GM19351 (cell line): ENCODE measurements around the gene TMEM143.
"Not testable (repeated sequence)": the region's sequence is repeated elsewhere in the genome, so short reads cannot be mapped to it uniquely, and the experiment has no call there.

ENCODE experiments used
- ATAC-seq: cut with Tn5 transposase; IDR thresholded peaks from one replicate; pipeline ENCODE4 v1.9.1; 2021; ENCODE audit warnings: mild to moderate bottlenecking, moderate library complexity; ENCODE audit not compliant: unreplicated experiment

TMEM143 gene

DNA sequence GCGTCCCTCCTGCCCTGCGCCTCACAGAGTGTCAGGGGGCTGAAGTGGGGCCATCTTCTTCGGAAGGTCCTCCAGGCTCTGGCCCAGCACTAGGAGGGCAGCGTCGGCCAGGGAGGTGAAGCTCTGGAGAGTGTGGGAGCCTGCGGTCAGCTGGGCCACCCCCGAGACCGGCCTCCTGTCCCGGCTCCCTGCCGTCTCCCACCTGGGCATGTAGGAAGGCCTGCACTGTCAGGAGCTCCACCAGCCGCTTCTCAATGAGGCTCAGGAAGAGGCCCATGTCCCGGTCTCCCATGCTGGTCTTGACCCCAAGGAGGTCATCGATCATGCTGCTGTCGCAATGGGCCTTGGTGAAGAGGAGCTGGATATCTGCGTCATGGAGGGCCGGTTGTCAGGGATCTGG, 65.8 kb downstream of the TMEM143 start:
- no peak for ATAC-seq

DNA sequence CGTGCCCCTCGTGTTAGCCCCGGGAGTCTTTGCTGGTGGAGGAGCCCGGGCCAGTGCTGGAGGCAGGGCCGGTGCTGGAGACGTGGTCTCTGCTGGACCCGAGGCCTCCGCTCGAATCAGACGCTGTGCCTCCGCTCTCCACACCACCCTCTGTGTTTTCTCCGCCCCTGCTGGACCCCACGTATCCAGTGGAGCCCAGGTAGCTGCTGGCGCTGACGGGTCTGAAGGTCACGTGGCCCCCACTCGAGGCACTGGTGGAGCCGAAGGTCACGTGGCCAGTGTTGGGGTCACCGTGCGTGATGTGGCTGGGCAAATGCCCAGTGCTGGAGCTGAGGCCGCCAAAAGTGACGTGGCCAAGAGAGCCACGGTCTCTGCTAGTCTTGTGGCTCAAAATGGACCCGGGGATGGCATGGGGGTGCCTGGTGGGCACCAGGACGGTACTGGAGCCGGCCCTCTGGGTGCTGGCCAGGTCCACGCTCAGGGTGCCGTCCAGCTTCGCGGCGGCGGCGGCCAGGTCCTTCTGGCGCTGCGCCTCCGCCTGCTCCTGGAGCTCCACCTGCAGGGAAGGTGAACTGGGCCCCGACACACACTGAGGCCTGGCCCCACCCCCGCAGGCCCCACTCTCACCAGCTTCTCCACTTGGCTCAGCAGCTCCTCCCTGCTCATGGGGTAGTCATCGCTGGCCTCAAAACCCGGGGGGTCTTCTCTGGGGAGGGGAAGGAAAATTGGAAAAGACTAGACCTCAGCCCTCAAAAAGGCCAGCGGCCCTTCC, 66.6 kb downstream of the TMEM143 start:
- ATAC-seq, result no peak

DNA sequence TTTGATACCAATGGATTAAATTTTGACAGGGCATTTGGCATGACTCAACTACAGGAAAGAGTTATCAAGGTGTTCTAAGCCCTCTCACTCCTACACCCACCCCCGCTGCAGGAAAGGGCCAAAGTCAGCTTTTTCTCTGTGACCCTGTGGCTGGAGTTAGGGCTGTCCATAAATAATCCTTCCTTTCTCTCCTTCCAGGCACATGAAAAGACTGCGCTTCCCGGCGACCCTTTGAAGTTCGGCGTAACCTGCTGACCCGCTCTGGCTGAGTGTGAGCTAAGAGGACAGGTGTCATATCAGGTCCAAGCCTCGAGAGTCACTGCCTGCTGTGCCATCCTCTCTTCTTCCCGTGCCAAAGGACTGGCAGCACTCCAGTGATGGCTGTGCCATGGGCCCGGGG, 68.3 kb downstream of the TMEM143 start:
- no peak for ATAC-seq

DNA sequence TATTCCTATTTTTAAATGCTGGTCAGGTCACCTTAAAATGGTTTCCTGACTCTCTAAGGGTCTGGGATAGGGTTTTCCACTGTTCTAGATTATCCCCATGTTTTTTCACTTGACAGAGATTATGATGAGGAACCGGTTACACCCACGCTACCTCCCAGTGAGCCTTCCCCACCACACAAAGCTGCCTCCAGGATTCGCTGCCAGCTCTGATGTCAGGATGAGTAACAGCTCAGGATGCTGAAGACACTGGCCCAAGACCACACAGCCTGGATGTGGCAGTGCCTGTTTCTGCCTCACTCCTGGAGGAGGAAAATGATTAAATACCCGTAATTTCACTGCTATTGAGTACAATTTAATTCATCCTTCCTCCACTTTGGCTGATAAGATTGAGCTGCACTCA, 70.9 kb downstream of the TMEM143 start:
- ATAC-seq, result no peak

DNA sequence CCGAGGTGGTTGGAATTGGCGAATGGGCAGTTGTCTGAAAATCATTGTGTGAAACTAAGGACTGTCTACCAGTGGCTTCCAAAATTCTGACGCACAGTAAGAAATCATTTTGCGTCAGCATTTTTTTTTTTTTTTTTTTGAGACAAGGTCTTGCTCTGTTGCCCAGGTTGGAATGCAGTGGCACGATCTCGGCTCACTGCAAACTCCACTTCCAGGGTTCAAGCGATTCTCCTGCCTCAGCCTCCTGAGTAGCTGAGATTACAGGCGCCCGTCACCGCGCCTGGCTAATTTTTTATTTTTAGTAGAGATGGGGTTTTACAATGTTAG, 72.3 kb downstream of the TMEM143 start:
- not testable (repeated sequence) for ATAC-seq

DNA sequence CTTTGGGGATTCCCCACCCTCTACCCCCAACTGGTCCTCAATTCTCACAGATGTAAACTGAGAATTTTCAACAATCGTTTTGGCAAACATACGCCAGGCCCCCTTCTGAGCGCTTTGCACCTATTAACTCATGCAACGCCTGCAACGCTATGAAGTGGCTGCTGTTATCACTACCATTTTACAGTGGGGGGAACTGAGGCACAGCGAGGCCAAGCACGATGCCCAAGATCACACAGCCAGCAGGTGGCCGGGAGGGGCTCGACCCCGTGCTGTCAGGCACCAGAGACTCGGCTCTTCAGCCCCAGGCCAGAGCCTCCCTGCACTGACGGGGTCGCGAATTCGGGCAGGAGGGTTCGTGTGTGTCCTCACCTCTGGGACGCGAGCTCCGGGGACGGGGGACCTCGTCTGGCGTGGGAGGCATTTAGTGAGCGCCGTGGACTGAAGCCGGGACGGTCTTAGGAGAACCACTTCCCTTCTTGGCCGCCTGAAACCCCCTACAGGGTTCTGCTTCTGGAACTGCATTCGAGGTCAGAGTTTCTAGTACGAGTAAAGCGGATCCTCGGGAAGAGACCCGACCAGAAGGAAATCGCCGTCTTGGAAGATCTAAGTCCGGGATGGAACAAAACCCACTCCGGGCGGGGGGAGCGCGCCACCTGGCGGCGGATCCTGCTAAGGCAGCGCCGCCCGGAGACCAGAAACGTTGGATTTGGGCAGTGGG, 72.8 kb downstream of the TMEM143 start:
- ATAC-seq, result no peak

DNA sequence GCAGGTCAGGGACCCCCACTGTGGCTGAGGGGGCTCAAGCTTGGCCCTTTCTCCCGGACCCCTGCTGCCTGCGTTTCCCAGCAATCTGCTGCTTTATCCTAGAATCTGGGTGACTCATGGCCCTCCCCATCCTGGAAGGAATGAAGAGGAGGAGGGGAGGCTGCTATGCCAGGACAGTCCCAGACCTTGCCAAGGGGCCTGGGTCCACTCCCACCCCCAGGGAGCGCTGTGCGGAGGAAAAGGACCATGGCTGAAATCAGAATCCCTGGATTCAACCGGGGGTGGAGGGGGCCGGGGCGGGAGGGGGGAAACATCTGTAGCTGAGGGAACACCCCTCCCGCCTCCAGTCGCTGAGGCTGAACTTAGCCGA, 73.4 kb downstream of the TMEM143 start:
- no peak for ATAC-seq

DNA sequence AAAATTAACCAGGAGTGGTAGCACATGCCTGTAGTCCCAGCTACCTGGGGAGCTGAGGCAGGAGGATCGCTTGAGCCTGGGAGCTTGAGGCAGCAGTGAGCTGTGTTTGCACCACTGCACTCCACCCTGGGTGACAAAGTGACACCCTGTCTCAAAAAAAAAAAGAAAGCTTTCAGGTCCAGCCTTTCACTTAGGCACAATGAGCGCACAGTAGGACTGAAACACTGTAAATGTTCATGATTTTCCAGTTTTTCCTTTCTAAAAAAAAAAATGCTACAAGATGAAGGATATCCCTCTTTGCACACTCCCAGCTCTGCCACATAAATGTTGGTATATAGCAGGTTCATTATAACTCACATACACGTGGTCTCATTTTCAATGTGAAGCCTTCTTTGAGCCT, 76.0 kb downstream of the TMEM143 start:
- ATAC-seq, result no peak

DNA sequence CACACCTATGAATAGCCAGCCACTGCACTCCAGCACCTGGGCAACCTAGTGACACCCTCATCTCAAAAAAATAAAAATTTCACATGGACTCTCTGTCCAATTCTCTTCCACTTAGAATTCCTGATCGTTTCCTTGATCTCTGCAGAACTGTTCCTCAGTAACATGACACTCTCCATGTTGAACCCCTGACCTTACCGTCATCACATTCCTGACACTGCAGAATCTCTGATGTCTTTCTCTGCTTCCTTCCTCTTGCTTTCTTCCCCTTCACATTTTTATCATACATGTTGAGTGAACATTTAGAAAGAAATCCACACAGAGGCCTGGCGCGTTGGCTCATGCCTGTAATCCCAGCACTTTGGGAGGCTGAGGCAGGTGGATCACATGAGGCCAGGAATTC, 78.8 kb downstream of the TMEM143 start:
- ATAC-seq, result no peak

DNA sequence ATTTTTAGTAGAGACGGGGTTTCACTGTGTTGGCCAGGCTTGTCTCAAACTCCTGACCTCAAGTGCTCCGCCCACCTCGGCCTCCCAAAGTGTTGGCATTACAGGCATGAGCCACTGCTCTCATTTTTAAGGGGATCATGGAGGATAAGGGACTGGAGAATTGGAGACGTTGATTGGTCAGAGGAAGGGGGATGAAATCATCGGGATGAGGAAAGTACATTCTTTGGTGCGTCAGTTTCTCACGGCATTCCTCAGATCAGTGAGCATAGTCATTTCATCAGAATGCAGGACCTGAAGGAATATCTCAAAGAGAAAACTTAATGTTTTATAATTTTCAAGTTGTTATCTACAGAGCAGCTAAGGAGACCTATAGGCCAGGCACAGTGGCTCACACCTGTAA, 79.8 kb downstream of the TMEM143 start:
- ATAC-seq, result no peak
